Dermis blood vessel endothelial cell (primary cell): Measurements from ENCODE around the gene WNT1. TPM values are rescaled to one million over a fixed set of nuclear protein-coding genes. Genes with fewer than 3 reads are reported as not detected.
A peak's percentile ranks its signal among the peaks of the same experiment; 100 is the strongest.

Experiments used
- DNase-seq: peaks from one replicate; pipeline ENCODE4 v3.0.0; 2010
- total RNA-seq: library from RNA; depleted of rRNA; stranded (reverse); fragments of >200 nt; gene quantifications from 2 replicates; pipeline ENCODE4 v1.2.3, GENCODE V29; 2014

Gene WNT1
- total RNA-seq, 1 donor from 2014 or later = not detected

DNA sequence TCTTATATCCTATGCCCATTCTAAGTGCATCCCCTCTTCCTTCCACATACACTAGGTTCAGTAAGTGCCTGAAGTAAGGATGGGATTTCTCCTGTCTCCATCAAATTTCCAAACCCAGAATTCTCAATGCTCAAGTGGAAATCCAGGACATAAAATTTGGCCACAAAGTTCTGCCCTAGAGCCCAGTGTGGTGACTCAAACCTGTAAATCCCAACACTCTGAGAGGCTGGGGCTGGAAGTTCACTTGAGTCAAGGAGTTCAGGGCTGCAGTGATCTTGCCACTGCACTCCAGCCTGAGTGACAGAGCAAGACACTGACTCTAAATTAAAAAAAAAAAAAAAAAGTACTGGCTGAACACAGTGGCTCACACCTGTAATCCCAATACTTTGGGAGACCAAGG is 16.3 kb upstream of the WNT1 start:
- DNase-seq = no peak

GRCh38 chr12:48965298-48965838 is 12.8 kb upstream of the WNT1 start:
- peak; percentile 37 for DNase-seq

DNA sequence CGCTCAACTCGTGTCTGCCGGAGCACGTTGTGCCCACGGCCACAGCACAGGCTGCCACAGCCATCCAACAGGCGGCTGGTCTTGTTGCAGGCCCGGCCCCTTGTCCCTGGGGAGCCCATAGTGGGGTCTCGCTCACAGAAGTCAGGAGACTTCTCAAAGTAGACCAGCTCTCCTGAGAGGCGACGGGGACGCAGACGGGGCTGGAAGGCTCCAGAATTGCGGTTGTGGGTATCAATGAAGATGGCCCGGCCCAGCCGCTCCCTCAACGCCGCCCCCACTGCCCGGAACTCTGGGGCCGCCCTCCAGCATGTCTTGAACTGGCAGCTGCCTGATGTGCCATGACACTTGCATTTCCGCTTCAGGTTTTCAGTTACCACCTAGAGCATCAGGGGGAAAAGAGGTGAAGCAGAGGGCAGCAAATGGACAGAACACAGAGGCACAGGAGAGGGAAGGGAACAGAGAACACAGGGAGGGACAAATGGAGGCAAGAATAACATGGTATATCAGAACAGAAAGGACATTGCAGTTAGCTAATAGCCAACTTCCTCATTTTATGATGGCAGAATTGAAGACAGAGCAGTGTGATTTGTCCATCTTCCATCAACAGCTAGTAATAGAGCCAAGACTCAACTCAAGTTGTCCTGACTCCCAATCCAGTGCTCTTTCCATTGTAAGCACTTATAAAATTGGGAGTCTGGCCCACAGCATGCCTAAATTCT is 11.8 kb upstream of the WNT1 start:
- no peak for DNase-seq

DNA sequence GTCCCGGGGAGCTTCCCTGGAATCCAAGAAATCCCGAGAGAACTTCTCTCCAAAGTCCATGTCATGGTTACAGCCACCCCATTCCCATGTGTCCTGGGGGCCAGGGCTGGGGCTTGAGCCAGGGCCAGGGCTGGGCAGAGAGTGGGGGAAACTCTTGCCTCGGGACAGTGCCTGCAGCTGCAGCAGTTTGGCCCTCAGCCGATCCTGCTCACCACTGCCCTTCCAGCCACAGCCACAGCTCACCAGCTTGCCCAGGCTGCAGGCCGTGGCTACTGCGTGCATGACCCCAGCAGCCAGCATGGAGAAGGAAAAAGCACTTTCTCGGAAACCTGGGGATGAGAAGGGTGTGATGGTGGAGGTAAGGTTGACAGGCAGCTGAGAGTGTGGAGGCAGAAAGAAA is 10.1 kb upstream of the WNT1 start:
- DNase-seq = no peak

- DNase-seq = no peak
Observed at GRCh38 chr12:48968467-48968866, 9.7 kb upstream of the WNT1 start.

DNA sequence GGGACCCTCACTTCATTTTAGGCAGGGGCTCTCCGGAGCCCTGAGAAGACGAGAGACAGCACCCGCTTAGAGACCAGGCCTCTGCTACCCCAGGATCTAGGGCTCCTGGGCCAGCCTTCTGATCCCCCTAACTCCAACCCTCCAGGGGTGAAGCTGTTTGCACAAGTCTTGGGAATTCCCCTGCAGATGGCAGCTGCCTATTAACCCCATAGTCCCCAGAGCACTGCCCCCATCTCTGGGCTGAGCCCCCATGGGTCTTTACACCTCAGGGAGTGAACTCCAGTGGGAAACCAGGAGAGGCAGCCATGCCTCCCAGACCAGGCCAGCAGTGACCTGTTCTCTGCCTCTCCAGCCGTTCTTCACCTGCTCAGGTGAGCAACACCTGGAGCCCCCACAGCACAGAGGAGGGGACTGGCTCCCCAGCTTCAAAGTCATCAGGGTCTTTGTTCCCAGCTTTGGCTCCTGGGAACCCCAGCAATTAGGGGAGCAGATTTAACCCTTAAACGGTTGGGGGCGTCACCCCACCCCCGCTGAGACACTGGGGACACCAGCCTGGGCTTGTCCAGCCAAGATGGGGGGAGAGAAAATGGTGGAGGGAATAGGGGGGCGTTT is 8.9 kb upstream of the WNT1 start:
- no peak for DNase-seq

- DNase-seq = peak; percentile 37
Observed at GRCh38 chr12:48969833-48970701, 8.1 kb upstream of the WNT1 start.

DNA sequence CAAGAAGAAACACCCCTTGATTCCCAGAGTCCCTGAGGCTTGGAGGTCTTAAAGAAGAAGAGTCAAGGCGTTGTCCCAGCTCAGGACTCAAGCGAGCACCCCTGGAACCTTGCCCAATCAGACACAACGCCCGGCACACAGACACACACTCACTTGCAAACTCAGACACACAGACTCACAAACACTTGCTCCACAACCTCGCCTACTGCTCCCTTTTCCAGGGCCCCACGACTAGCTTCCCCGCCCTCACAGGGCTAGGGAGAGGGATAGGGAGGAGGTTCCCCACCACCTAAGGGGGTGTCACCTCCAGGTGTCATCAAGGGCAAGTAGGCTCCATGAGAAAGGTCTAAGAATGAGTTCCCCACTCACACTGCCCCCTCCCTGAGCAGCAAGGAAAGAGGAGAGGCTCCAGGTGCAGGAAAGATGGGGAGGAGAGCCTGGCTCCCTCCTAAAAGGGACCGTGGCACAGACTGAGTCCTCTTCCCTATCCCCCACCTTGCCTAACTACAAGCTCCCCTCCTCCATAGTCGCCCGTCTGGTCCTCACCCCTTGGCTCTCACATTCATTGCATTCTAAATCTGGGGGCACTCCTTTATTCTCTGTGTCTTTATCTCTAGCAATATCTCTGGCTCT is 7.3 kb upstream of the WNT1 start:
- no peak for DNase-seq

GRCh38 chr12:48972213-48972951 is 5.7 kb upstream of the WNT1 start:
- no peak for DNase-seq

GRCh38 chr12:48972952-48973483 is 5.1 kb upstream of the WNT1 start:
- no peak for DNase-seq

DNA sequence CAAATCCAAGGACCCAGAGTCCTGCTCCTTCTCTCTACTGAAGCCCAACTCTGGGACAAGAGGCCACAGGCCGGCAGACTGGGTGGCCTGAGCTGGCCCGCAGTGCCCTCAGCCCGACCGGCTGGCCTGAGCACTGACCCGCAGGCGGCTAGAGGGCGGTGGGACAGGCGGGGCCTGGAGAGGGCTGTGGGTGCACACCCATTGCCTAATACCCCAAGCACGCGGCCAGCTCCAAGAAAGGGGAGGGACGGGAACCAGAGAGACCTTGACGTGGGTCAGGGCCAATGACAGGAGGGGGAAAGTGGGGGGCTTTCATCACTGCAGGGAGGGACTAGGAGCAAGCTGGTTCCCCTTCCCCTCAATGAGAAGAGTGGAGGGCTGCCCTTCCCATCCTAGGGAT is 4.6 kb upstream of the WNT1 start:
- no peak for DNase-seq

DNA sequence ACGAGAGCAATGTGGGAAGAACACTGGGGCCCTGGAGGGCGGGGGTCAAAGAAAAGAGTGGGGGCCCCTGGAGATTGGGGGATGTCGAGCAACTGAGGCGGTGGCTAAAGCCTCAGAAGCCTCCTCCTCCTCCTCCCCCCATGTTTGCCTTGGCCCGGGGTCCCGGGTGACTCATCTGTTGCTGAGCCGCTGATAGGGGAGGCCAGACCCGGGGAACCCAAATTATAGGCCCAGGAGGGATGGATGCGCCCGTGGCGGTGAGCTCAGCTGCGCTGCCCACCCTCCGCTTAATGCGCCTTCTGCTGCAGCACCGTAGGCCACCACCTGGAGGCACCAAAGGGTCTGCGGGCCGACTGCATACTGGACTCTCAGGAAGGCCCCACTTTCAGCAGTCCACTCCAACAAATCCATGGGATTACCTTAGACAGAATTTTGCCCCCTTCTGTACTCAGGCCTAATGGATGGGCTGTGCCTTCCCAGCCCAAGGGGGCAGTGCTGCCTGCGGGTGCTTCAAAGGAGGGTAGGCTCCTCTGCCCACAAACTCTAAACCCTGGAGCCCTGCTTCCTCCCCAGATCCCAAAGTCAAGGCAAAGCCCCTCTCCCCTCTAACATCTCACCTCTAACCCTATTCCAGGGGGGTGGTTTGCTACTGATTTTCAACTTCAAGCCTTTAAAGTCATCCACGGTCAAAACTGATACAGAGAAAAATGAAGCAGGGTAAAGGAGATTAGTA is 4.0 kb upstream of the WNT1 start:
- peak; percentile 74 for DNase-seq

- peak; percentile 73 for DNase-seq
Observed at GRCh38 chr12:48977290-48978281, 536 bp upstream of the WNT1 start.

GRCh38 chr12:48978741-48979601 is 849 bp downstream of the WNT1 start:
- DNase-seq = no peak

- no peak for DNase-seq
Observed at GRCh38 chr12:48979602-48980388, 1.7 kb downstream of the WNT1 start.

GRCh38 chr12:48980389-48980952 is 2.3 kb downstream of the WNT1 start:
- no peak for DNase-seq

DNA sequence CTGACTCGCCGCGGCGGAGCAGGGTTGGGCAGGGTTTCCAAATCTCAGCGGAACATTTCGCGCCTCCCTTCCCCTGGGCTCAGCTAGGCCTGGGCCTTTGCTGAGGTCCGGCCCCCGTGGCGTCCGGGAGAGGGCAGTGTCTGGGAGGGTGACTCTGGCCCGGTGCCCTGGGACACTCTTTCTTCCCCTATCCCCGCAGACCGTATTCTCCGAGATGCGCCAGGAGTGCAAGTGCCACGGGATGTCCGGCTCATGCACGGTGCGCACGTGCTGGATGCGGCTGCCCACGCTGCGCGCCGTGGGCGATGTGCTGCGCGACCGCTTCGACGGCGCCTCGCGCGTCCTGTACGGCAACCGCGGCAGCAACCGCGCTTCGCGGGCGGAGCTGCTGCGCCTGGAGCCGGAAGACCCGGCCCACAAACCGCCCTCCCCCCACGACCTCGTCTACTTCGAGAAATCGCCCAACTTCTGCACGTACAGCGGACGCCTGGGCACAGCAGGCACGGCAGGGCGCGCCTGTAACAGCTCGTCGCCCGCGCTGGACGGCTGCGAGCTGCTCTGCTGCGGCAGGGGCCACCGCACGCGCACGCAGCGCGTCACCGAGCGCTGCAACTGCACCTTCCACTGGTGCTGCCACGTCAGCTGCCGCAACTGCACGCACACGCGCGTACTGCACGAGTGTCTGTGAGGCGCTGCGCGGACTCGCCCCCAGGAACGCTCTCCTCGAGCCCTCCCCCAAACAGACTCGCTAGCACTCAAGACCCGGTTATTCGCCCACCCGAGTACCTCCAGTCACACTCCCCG is 3.0 kb downstream of the WNT1 start:
- DNase-seq = no peak
